ENCODE measurements around the gene TLNRD1.
"Not testable (repeated sequence)": the region's sequence is repeated elsewhere in the genome, so short reads cannot be mapped to it uniquely, and the experiment has no call there.

Gene TLNRD1

DNA sequence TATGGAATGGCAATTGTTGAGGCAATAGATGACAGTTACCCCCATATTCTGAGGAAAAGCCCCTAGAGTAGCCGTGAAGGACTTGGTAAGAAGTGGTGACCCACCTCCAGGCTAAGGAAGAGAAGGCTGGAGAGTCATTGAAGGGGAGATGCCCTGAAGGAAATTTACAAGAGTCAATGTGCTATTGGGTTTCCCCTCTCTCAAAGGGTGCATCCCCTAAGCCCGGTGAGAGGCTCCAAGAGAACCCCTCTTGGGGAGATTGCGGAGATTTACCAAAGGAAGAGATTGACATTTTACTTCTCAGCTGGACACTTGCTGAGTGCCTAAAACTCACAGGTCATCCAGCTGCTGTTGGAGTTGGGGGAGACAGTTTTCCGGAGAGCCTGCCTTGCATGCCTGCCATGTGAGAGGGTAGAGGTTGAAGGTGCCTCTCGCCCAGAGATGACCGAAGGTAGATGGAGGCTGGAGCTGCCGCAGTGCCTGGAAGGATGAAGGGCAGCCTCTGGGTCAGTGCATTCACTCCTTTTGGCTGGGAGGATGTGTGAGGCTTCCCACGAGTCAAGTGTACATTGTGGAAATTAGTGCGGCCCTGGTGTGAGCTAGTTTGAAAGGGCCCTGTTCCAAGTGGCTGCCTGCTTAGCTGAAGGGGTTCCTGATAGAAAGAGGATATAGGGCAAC lies 41.8 kb upstream of the TLNRD1 start:
- no peaks in the 10 kb centered on the region for H3K9me3 ChIP-seq (ENCODE audit: insufficient read depth, low read length)
- no peak overlapping the region for H3K4me3 ChIP-seq (ENCODE audit: low read length)
- no peak overlapping the region for H2AFZ ChIP-seq (ENCODE audit: low read depth, low read length)
- H3K36me3 ChIP-seq (replicated peaks; ENCODE audit: low read depth, low read length) = peaks cover 29% of the 10 kb centered on the region
- no peak overlapping the region for H3K9ac ChIP-seq (ENCODE audit: low read length)
- peaks cover 2% of the 10 kb centered on the region; the same call in 1 of the 2 replicates for H3K4me1 ChIP-seq (ENCODE audit: low read length)
- no peak overlapping the region for H3K4me2 ChIP-seq (ENCODE audit: low read length)
- no peak overlapping the region for H3K27ac ChIP-seq (ENCODE audit: low read length)
- peaks cover 4% of the 10 kb centered on the region; the same call in 1 of the 2 replicates for H4K20me1 ChIP-seq (ENCODE audit: insufficient read depth, low read length)
- no peaks in the 10 kb centered on the region for H3K79me2 ChIP-seq (ENCODE audit: low read length)
- no peak for TF ChIP-seq EZH2phosphoT487 (IDR thresholded peaks at IDR 0.05; ENCODE audit: low read depth)
- TF ChIP-seq, protein P1, sequence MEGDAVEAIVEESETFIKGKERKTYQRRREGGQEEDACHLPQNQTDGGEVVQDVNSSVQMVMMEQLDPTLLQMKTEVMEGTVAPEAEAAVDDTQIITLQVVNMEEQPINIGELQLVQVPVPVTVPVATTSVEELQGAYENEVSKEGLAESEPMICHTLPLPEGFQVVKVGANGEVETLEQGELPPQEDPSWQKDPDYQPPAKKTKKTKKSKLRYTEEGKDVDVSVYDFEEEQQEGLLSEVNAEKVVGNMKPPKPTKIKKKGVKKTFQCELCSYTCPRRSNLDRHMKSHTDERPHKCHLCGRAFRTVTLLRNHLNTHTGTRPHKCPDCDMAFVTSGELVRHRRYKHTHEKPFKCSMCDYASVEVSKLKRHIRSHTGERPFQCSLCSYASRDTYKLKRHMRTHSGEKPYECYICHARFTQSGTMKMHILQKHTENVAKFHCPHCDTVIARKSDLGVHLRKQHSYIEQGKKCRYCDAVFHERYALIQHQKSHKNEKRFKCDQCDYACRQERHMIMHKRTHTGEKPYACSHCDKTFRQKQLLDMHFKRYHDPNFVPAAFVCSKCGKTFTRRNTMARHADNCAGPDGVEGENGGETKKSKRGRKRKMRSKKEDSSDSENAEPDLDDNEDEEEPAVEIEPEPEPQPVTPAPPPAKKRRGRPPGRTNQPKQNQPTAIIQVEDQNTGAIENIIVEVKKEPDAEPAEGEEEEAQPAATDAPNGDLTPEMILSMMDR (IDR thresholded peaks at IDR 0.05; ENCODE audit: low read depth, low read length) = no peak
- H3K27me3 ChIP-seq (ENCODE audit: low read depth, low read length) = no peaks in the 10 kb centered on the region

DNA sequence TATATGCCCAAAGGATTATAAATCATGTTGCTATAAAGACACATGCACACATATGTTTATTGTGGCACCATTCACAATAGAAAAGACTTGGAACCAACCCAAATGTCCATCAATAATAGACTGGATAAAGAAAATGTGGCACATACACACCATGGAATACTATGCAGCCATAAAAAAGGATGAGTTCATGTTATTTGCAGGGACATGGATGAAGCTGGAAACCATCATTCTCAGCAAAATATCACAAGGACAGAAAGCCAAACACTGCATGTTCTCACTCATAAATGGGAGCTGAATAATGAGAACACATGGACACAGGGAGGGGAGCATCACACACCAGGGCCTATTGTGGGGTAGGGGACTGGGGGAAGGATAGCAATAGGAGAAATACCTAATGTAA lies 35.3 kb upstream of the TLNRD1 start:
- not testable (repeated sequence) for H3K79me2 ChIP-seq (ENCODE audit: low read length); H3K4me1 ChIP-seq (ENCODE audit: low read length); H3K9me3 ChIP-seq (ENCODE audit: insufficient read depth, low read length); H3K27me3 ChIP-seq (ENCODE audit: low read depth, low read length); H3K4me2 ChIP-seq (ENCODE audit: low read length); H3K9ac ChIP-seq (ENCODE audit: low read length); H4K20me1 ChIP-seq (ENCODE audit: insufficient read depth, low read length); H3K4me3 ChIP-seq (ENCODE audit: low read length); H2AFZ ChIP-seq (ENCODE audit: low read depth, low read length); H3K27ac ChIP-seq (ENCODE audit: low read length)
- peaks cover 37% of the 10 kb centered on the region for H3K36me3 ChIP-seq (replicated peaks; ENCODE audit: low read depth, low read length)

DNA sequence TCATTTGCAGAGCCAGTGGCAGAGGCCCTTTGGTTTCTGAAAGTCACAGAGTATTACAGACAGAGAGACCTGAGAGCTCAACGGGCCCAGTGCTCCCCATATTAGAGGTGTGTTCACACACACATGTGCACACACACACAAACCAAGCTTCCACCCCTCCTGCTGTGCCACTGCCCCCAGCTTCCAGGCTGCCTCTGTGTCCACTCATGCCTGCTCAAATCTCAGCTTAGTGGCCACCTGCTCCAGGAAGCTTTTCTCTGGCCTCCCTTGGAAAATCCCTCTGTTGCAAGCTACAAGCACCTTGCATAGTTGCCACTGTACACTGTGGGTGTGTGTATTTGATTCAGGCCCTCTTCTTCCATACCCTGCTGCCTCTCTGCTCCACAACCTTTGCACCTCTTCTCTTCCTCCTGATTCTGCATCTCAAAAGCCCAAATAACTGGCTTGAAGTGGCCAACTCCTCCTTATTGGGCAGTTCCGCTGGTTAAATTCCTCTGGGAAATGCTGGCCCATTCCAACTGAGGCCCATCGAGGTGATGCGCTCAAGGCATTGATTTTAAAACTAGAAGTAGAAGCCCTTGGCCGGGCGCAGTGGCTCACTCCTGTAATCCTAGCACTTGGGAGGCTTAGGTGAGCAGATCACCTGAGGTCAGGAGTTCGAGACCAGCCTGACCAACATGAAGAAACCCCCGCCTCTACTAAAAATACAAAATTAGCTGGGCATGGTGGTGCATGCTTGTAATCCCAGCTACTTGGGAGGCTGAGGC lies 34.1 kb upstream of the TLNRD1 start:
- no peaks in the 10 kb centered on the region for H3K4me1 ChIP-seq (ENCODE audit: low read length)
- no peak overlapping the region for H2AFZ ChIP-seq (ENCODE audit: low read depth, low read length)
- H3K9ac ChIP-seq (ENCODE audit: low read length) = no peak overlapping the region
- no peak overlapping the region for H3K27ac ChIP-seq (ENCODE audit: low read length)
- no peak overlapping the region for H3K4me2 ChIP-seq (ENCODE audit: low read length)
- H3K9me3 ChIP-seq (ENCODE audit: insufficient read depth, low read length) = no peaks in the 10 kb centered on the region
- TF ChIP-seq EZH2phosphoT487 (IDR thresholded peaks at IDR 0.05; ENCODE audit: low read depth) = no peak
- TF ChIP-seq, protein P1 (IDR thresholded peaks at IDR 0.05; ENCODE audit: low read depth, low read length) = no peak
- peaks cover 8% of the 10 kb centered on the region; the same call in 1 of the 2 replicates for H4K20me1 ChIP-seq (ENCODE audit: insufficient read depth, low read length)
- no peaks in the 10 kb centered on the region for H3K27me3 ChIP-seq (ENCODE audit: low read depth, low read length)
- no peaks in the 10 kb centered on the region for H3K79me2 ChIP-seq (ENCODE audit: low read length)
- peaks cover 32% of the 10 kb centered on the region for H3K36me3 ChIP-seq (replicated peaks; ENCODE audit: low read depth, low read length)
- no peak overlapping the region for H3K4me3 ChIP-seq (ENCODE audit: low read length)

DNA sequence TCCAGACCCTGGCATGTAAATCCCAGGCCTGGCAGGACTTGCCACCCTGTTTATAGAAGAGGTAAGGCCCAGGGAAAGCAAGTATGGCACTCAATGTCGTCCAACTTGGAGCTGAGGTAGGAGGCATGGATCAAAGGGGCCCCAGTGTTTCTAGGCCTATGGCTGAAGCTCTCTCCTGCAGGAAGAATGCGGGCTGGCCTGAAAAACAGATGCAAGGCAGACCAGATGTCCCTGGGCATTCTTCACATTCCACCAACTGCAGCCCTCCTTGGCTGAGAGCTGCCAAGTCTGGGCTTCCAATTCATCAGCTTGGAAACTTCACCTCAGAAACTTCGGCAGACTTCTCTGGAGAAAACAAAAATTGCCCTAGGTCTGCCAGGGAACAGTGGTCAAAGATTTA lies 33.3 kb upstream of the TLNRD1 start:
- no peaks in the 10 kb centered on the region for H3K79me2 ChIP-seq (ENCODE audit: low read length)
- no peak overlapping the region for H3K4me3 ChIP-seq (ENCODE audit: low read length)
- H3K9ac ChIP-seq (ENCODE audit: low read length) = no peak overlapping the region
- H3K27ac ChIP-seq (ENCODE audit: low read length) = no peak overlapping the region
- H3K27me3 ChIP-seq (ENCODE audit: low read depth, low read length) = no peaks in the 10 kb centered on the region
- H4K20me1 ChIP-seq (ENCODE audit: insufficient read depth, low read length) = peaks cover 11% of the 10 kb centered on the region
- H3K4me1 ChIP-seq (ENCODE audit: low read length) = no peaks in the 10 kb centered on the region
- H3K4me2 ChIP-seq (ENCODE audit: low read length) = no peak overlapping the region
- TF ChIP-seq, protein P1 (IDR thresholded peaks at IDR 0.05; ENCODE audit: low read depth, low read length) = no peak
- no peak for TF ChIP-seq EZH2phosphoT487 (IDR thresholded peaks at IDR 0.05; ENCODE audit: low read depth)
- peaks cover 32% of the 10 kb centered on the region for H3K36me3 ChIP-seq (replicated peaks; ENCODE audit: low read depth, low read length)
- no peaks in the 10 kb centered on the region for H3K9me3 ChIP-seq (ENCODE audit: insufficient read depth, low read length)
- no peak overlapping the region for H2AFZ ChIP-seq (ENCODE audit: low read depth, low read length)

Measured in OCI-LY3 (cell line).